Measurements from ENCODE around the gene OPCML.

- TF ChIP-seq EZH2 (IDR thresholded peaks at IDR 0.05; ENCODE audit: low read length, unreplicated experiment) (no peak), CTCF (conservative IDR thresholded peaks at IDR 0.05; ENCODE audit: low read depth, low read length) (no peak), EZH2phosphoT487 (IDR thresholded peaks at IDR 0.05; ENCODE audit: borderline replicate concordance, low read length) (no peak)
Measured at GRCh38 chr11:132595246-132595645, 937.1 kb downstream of the OPCML start.

Measured in PC-3 (cell line).